NT2/D1 (cell line): Measurements from ENCODE around the gene PCDHGA10.

Source experiments
- DNase-seq: peaks from one replicate; pipeline ENCODE4 v3.0.0-alpha.2; 2011; ENCODE audit warnings: low read depth, low spot score
- H3K27me3 ChIP-seq: 2 replicates; pipeline ENCODE4 v1.6.0; 2011; ENCODE audit warnings: mild to moderate bottlenecking; ENCODE audit not compliant: insufficient read length, insufficient read depth
- H3K36me3 ChIP-seq: 2 replicates; pipeline ENCODE4 v1.6.1; 2011; ENCODE audit warnings: mild to moderate bottlenecking, low read length, mixed read lengths; ENCODE audit not compliant: insufficient read depth, insufficient read length
- H3K4me1 ChIP-seq: 2 replicates; pipeline ENCODE4 v1.5.1; 2011; ENCODE audit not compliant: insufficient read depth, insufficient read length
- H3K4me3 ChIP-seq: 2 replicates; pipeline ENCODE4 v1.5.1; 2011; ENCODE audit warnings: low read depth; ENCODE audit not compliant: insufficient read length
- H3K9ac ChIP-seq: 2 replicates; pipeline ENCODE4 v1.6.0; 2011; ENCODE audit warnings: low read depth; ENCODE audit not compliant: insufficient read length
- H3K9me3 ChIP-seq: 2 replicates; pipeline ENCODE4 v1.5.1; 2011; ENCODE audit warnings: mild to moderate bottlenecking, low read length; ENCODE audit not compliant: insufficient read depth
- SUZ12 ChIP-seq: IDR thresholded peaks from 2 replicates; pipeline ENCODE4 v1.6.1; 2011; ENCODE audit not compliant: insufficient read length, insufficient read depth; ENCODE audit errors: extremely low read depth
- YY1 ChIP-seq: IDR thresholded peaks from 2 replicates; pipeline ENCODE4 v1.6.1; 2011; ENCODE audit not compliant: insufficient read length, insufficient read depth
- ZNF274 ChIP-seq: IDR thresholded peaks from 2 replicates; pipeline ENCODE4 v1.6.1; 2011; ENCODE audit warnings: mild to moderate bottlenecking, low read depth, low read length

The PCDHGA10 gene

DNA sequence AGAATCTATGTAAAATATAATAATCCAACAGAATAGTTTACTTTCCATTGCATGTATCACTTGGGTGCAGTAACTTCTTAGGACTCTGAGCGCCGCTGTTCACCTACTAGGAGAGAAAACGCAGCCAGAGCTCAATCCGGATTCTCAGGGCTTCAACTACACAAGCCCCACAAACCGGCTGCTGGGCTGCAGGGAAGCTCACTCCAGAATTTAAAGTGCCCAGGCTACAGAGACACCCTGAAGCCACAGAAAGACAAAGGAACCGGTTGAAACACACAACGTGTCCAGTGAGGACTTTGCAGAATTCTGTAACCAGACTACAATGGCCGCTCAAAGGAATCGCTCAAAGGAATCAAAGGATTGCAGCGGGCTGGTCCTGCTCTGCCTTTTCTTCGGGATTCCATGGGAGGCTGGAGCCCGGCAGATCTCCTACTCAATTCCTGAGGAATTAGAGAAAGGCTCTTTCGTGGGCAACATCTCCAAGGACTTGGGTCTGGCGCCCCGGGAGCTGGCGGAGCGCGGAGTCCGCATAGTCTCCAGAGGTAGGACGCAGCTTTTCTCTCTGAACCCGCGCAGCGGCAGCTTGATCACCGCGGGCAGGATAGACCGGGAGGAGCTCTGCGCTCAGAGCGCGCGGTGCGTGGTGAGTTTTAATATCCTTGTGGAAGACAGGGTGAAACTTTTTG, at the start of gene PCDHGA10:
Gene PCDHGA10 (plus strand): TSS at position 134 of the 686 bp plus-strand sequence. CDS start 189 bp downstream, at position 323.
- peak within 1 kb of the TSS; percentile 42 for H3K4me3 ChIP-seq
- H3K4me1 ChIP-seq = no peaks in the 10 kb centered on the region
- peaks cover 17% of the 10 kb centered on the region for H3K27me3 ChIP-seq
- peak within 1 kb of the TSS; percentile 67 for H3K9ac ChIP-seq
- H3K9me3 ChIP-seq = peaks cover 10% of the 10 kb centered on the region; the same call in 1 of the 2 replicates
- no peaks in the 10 kb centered on the region for H3K36me3 ChIP-seq
- no peak for TF ChIP-seq YY1
- TF ChIP-seq ZNF274 = no peak
- TF ChIP-seq SUZ12 = no peak
- DNase-seq = no peak

DNA sequence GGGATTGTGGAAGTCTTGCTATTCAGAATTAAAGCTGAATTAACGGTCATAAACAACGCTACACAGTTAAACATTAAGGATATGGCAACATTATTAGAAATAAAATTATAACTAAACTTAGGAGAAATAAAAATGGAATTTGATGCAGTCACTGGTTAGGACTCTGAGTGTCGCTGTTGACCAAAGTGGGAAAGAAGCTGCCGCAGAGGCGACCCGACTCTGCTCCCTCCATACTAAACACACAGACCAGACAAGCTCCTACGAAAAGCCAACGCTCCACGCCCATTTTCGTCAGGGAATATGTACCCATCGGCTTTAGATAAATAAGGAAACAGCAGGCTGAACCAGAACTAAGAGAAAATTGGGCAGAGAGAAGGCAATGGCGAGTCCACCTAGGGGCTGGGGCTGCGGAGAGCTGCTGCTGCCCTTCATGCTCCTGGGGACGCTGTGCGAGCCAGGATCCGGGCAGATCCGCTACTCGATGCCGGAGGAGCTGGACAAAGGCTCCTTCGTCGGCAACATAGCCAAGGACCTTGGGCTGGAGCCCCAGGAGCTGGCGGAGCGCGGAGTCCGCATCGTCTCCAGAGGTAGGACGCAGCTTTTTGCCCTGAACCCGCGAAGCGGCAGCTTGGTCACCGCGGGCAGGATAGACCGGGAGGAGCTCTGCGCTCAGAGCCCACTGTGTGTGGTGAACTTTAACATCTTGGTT, 48.7 kb upstream of the PCDHGA10 start, which contains the start of gene PCDHGA5:
Gene PCDHGA5 (plus strand): TSS at position 211 of the 709 bp plus-strand sequence. CDS start 169 bp downstream, at position 380.
- Histone ChIP-seq H3K9me3 (peaks cover 40% of the 10 kb centered on the region; the same call in 1 of the 2 replicates), H3K4me3 (no peak within 1 kb of the TSS), H3K27me3 (no peaks in the 10 kb centered on the region), H3K9ac (no peak within 1 kb of the TSS), H3K36me3 (no peaks in the 10 kb centered on the region), H3K4me1 (no peaks in the 10 kb centered on the region)
- TF ChIP-seq YY1 (no peak), SUZ12 (no peak), ZNF274 (no peak)
- DNase-seq = no peak

DNA sequence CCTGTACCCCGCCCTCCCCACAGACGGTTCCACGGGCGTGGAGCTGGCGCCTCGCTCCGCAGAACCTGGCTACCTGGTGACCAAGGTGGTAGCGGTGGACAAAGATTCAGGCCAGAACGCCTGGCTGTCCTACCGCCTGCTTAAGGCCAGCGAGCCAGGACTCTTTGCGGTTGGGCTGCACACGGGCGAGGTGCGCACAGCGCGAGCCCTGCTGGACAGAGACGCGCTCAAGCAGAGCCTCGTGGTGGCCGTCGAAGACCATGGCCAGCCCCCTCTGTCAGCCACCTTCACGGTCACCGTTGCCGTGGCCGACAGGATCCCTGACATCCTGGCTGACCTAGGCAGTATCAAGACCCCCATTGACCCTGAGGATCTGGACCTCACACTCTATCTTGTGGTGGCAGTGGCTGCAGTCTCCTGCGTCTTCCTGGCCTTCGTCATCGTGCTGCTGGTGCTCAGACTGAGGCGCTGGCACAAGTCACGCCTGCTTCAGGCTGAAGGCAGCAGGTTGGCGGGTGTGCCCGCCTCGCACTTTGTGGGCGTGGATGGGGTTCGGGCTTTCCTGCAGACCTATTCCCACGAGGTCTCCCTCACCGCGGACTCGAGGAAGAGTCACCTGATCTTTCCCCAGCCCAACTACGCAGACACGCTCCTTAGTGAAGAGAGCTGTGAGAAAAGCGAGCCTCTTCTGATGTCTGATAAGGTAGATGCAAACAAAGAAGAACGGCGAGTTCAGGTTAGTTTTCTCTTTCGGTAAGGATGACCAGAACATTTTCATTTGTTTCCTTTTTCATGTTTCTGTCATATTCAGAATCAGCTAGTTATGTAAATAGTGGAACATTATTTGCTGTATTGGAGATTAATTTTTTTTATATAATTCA, 46.5 kb upstream of the PCDHGA10 start:
- H3K36me3 ChIP-seq = no peaks in the 10 kb centered on the region
- H3K4me3 ChIP-seq = no peak overlapping the region
- no peak for TF ChIP-seq ZNF274
- no peak for TF ChIP-seq SUZ12
- no peak for TF ChIP-seq YY1
- peaks cover 46% of the 10 kb centered on the region; the same call in 1 of the 2 replicates for H3K9me3 ChIP-seq
- H3K9ac ChIP-seq = no peak overlapping the region
- H3K27me3 ChIP-seq = no peaks in the 10 kb centered on the region
- no peak for DNase-seq
- H3K4me1 ChIP-seq = no peaks in the 10 kb centered on the region

DNA sequence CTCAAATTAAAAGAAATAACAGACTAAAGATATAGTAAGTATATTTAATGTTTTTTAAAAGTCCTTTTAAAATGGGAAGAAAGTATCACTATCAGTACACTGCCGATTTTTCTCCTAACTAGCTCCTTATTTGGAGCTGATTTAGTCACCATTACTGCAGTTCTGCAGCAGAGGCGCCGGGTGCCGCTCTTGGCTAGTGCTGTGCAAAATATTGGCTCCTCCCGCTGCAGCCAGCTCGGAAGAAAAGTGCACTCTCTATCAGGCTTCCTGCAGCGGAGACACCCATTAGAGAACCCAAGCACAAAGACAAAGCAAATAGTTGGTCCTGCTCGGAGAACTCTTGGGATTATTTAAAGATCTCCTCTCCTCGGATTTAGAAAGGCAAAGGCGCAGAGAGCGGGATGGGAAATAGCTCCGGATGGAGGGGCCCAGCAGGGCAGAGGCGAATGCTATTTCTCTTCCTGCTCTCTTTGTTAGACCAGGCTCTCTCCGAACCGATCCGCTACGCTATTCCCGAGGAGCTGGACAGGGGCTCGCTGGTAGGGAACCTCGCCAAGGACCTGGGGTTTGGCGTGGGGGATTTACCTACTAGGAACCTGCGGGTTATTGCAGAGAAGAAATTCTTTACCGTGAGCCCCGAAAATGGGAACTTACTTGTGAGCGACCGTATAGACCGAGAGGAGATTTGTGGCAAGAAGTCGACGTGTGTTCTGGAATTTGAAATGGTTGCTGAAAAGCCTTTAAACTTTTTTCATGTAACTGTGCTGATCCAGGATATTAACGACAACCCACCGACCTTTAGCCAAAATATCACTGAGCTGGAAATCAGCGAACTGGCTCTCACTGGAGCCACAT, 42.6 kb upstream of the PCDHGA10 start, which contains the start of gene PCDHGB3:
Gene PCDHGB3 (plus strand): TSS at position 249 of the 855 bp plus-strand sequence. CDS start 153 bp downstream, at position 402.
- Histone ChIP-seq H3K36me3 (no peaks in the 10 kb centered on the region), H3K9ac (no peak within 1 kb of the TSS), H3K9me3 (peaks cover 30% of the 10 kb centered on the region; the same call in 1 of the 2 replicates), H3K27me3 (no peaks in the 10 kb centered on the region), H3K4me3 (no peak within 1 kb of the TSS), H3K4me1 (no peaks in the 10 kb centered on the region)
- TF ChIP-seq ZNF274 (no peak), YY1 (no peak)
- DNase-seq = no peak

DNA sequence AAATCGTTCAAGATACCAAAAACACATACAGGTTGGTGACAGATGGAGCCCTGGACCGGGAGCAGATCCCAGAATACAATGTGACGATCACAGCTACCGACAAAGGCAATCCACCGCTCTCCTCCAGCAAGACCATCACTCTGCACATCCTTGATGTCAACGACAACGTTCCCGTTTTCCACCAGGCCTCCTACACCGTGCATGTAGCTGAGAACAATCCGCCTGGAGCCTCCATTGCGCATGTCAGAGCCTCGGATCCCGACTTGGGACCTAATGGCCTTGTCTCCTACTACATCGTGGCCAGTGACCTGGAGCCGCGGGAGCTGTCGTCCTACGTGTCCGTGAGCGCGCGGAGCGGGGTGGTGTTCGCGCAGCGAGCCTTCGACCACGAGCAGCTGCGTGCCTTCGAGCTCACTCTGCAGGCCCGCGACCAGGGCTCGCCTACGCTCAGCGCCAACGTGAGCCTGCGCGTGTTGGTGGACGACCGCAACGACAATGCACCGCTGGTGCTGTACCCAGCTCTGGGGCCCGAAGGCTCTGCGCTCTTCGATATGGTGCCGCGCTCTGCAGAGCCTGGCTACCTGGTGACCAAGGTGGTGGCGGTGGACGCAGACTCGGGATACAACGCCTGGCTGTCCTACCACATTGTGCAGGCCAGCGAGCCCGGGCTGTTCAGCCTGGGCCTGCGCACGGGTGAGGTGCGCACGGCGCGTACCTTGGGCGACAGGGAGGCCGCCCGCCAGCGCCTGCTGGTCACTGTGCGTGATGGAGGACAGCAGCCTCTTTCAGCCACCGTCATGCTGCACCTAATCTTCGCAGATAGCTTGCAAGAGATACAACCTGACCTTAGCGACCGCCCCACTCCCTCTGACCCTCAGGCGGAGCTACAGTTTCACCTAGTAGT, 41.0 kb upstream of the PCDHGA10 start:
- no peak for TF ChIP-seq ZNF274
- TF ChIP-seq SUZ12 = no peak
- TF ChIP-seq YY1 = no peak
- Histone ChIP-seq H3K4me3 (no peak overlapping the region), H3K9ac (no peak overlapping the region), H3K4me1 (no peaks in the 10 kb centered on the region), H3K27me3 (no peaks in the 10 kb centered on the region), H3K9me3 (peaks cover 17% of the 10 kb centered on the region; the same call in 1 of the 2 replicates), H3K36me3 (no peaks in the 10 kb centered on the region)
- DNase-seq = no peak
